ENCODE measurements around the gene GNG4.

- TF ChIP-seq CTCF (IDR thresholded peaks at IDR 0.05) (no peak), POLR2AphosphoS5 (IDR thresholded peaks at IDR 0.05) (no peak), POLR2A (IDR thresholded peaks at IDR 0.05) (no peak), EP300 (IDR thresholded peaks at IDR 0.05) (no peak)
These were observed 148.5 kb downstream of the GNG4 start for GRCh38 chr1:235500971-235501540.

Measured in sigmoid colon (tissue), 4 donors.